ENCODE data around the gene STAT1.

- TF ChIP-seq CTCF (conservative IDR thresholded peaks at IDR 0.05) (no peak), EZH2 (IDR thresholded peaks at IDR 0.05; ENCODE audit: low read depth) (no peak)
Observed at GRCh38 chr2:190981333-190981732, 32.6 kb downstream of the STAT1 start.
